GM18517 (cell line): Measurements from ENCODE around the gene TAOK2.
"Not testable (repeated sequence)": the region's sequence is repeated elsewhere in the genome, so short reads cannot be mapped to it uniquely, and the experiment has no call there.

Experiments
- ATAC-seq: cut with Tn5 transposase; IDR thresholded peaks from one replicate; pipeline ENCODE4 v1.9.1; 2021; ENCODE audit warnings: mild to moderate bottlenecking, moderate library complexity; ENCODE audit not compliant: unreplicated experiment

The TAOK2 gene

DNA sequence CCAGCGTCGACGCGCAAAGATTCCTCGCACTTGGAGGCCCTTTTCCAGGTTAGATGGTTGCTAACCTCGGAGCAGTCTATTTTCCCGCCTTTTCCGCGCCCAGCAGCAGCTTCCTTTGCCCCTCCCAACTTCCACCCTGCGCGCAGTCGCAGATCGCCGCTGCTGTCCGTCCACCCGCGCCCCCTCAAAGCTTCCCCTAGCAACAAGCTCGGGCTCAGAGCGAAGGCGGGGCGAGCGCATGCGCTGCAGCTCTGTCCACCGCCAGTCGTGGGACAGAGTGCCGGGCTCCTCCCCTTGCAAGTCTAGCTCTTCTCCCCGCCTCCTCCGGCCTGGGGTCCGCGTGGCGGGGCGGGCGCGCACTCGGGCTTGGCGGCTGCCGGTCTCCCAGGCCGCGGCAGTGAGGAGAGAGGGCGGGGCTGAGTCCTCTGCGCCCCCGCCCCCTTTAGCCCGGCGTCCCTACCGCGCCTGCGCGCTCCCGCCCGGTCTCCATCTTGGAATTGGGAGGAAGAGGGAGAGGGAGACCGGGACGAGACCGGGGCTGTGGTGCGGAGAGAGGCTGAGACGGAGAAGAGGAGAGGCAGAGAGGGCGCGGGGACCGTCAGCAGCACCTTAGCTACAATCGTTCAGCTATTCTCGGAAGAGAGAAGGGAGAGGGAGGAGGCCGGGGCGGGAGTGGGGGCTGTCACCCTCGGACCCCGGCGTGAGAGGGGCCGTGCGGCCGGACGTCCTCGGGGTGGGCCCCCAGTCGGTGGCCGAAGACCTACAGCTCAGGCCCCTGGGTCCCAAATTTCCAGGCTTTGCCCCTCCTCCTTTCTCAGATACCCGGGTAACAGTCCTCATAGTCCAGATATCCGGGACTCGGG lies at the start of gene TAOK2:
TSS of gene TAOK2 (plus strand) at position 485 of the 863 bp plus-strand sequence. CDS start 3,905 bp downstream, outside the sequence.
- ATAC-seq, result peak; percentile 89

DNA sequence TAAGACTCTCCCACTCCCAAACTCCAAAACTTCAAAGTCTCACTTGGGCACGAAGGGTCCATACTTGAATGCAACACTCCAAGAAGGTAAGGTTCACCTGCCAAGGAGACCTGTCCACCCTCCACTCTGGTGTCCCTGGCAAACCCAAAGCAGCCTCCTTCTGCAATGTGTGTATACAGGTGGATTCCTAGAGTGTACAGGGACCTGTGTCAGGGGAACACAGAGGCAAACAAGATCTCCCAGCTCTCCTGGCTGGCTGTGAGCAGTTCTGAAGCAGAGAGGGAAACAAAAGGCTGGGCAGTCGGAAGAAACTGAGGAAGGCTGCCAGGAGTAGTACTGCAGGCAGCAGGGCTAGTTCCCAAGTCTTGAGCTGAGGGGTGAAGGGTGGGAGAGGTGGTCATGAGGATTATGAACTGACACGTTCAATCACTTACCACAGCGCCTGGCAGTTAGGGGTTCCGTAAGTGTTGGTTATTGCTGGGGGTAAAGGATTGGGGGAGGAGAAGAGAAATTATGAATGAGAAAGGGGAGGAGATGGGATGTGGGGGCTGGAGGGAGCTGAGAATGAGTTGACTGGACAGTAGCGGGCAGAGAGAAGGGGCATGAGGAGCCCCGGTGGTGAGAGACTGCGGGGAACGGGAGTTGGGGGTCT lies 48.4 kb upstream of the TAOK2 start:
- no peak for ATAC-seq

DNA sequence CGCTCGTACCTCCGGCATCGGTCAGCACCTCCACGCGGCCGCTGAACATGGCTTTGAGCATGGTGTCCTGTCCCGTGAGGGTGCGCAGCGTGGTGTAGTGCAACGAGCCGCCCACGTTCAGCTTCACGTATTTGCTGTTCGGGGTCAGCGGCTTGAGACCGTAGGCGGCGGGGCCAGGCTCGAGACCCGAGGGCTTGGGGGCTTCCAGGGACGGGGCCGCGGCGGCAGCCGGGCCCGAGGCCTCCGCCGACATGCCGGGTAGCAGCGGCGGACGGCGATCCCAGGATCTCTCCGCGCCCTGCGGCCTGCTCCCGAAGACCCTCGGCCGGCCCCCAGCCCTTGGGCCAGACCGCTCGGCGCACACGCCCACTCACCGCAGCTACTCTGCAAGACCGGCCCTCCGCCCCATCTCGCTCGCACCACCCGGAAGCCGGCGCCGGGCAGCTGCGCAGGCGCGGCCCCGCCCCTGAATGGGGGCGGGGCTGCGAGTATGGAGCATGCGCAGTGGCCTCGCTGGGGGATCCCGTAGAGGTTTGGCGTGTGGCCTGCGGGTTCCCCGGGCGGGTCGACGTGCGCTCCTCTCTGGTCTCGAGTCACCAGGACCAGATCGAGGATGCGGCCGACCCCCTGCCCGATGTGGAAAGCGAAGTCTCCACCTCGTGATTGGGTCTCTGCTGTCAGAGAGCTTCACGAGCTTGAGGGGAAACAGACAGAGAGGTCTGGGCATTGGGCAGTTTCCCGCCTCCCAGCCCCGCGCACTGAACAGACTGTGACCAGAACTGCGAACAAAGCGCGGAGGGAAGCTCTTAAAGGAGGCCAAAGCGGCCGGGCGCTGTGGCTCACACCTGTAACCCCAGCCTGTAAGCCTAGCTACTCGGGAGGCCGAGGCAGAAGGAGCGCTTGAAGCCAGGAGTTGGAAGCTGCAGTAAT lies 47.6 kb upstream of the TAOK2 start, which contains the start of gene KCTD13:
TSS of gene KCTD13 (minus strand) at position 446 of the 930 bp plus-strand sequence. CDS start at position 253, 193 bp downstream.
- ATAC-seq, result peak; percentile 74

DNA sequence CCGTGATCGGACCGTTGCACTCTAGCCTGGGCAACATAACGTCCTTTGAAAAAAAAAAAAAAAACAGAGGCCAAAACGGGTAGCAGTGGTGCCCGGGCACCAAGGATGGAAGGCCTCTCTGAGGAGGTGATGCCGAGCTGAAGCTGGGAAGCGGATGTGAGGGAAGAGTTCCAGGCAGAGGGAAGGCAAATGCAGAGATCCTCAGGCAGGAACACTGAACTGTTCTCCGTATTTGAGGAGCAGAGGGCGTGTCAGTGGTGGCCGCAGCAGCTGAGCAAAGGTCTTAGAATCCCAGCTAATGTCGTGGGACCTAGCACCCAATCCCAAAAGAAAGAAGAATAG lies 47.0 kb upstream of the TAOK2 start:
- ATAC-seq, result no peak

DNA sequence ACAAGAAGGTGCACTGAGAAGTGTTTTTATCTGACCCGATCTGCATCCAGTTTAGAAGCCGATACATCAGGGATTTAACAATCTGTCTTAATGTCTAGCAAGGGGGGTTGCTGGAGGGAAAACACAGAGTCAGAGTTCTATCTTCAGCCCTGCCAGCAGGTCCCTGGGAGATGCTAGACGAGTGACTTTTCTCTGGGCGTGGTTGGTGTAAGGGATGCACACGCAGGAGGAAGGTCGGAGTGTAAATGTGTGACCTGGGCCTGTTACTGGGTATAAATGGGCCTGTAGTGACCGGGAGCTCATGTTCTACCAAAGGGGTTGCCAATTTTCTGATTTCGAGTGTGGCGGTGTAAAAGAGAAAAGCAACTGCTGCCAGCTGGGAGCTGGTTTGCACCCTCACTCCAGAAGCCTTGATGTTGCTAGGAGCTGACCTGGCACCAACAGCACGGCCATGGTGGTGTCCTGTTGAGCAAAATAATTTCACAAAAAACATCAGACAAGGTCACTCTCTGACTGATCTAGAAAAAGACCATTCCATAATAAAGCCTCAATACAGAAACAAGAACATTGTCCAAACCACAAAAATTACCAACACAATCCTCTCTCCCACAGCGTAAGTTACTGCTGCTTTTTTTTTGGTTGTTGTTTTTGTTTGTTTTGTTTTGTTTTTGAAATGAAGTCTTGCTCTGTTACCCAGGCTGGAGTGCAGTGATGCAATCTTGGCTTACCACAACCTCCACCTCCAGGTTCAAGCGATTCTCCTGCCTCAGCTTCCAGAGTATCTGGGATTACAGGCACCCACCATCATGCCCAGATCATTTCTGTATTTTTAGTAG lies 46.4 kb upstream of the TAOK2 start:
- ATAC-seq, result no peak

DNA sequence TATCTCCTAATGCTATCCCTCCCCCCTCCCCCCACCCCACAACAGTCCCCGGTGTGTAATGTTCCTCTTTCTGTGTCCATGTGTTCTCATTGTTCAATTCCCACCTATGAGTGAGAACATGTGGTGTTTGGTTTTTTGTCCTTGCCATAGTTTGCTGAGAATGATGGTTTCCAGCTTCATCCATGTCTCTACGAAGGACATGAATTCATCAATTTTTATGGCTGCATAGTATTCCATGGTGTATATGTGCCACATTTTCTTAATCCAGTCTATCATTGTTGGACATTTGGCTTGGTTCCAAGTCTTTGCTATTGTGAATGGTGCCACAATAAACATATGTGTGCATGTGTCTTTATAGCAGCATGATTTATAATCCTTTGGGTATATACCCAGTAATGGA lies 41.9 kb upstream of the TAOK2 start:
- ATAC-seq, result not testable (repeated sequence)

DNA sequence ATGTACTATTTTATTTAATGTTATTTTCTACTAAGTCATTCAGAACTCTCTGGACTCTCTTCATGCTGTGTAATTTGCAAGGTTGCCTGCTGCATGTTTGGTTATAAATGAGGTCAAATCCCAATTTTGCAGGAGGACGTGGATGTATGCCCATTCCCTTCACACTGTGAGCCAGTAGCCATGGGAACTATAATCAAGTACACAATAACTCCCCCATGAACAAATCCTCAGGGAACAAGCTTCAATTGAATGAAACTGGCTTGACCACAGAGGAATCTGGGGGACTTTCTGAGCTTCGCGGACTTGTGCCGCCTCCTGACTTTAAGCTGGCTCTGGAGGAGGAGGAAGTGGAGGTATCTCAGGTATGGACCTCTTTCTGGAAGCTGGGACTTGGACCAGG lies 33.0 kb upstream of the TAOK2 start:
- ATAC-seq, result no peak

DNA sequence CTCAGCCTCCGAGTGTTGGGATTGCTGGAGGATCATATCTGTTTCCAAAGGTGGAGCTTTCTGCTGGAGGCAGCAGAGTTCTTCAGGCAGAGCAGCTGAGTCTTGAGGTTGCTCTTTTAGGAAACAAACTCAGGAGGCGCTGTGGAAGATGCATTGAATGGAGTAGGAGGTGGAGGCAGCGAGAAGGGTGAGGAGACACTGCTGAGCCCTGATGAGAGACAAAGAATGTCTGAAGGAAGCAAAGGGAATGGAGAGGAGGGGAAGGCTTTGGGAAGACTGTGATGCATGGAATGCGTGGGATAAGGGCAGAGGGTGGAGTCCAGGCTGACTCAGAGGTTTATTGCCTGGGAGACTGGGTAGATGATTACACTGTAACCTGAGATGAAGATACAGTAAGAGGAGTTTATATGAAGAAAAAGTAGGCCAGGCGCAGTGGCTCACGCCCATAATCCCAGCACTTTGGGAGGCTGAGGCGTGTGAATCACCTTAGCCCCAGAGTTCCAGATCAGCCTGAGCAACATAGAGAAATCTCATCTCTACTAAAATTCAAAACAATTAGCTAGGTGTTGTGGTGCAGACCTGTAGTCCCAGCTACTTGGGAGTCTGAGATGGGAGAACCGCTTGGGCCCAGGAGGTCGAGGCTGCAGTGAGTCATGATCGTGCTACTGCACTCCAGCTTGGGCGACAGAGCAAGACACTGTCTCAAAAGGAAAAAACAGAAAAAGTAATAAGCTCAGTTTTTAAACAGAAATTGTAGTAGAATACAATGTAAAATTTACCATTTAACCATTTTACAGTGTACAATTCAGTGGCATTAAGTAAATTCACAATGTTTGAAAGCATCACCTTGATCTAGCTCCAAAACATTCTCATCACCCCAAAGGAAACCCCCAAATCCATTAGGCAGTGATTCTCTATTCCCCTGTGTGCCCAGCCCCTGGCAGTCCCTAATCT lies 29.5 kb upstream of the TAOK2 start:
- no peak for ATAC-seq

DNA sequence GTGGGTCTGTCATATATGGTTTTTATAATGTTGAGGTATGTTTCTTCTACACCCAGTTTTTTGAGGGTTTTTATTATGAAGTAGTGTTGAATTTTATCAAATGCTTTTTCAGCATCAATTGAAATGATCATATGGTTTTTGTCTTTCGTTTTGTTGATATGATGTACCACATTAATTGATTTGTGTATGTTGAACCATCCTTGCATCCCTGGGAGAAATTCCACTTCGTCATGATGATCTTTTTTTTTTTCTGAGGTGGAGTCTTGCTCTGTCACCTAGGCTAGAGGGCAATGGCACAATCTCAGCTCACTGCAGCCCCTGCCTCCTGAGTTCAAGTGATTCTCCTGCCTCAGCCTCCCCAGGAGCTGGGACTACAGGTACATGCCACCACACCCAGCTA lies 25.8 kb upstream of the TAOK2 start:
- no peak for ATAC-seq

DNA sequence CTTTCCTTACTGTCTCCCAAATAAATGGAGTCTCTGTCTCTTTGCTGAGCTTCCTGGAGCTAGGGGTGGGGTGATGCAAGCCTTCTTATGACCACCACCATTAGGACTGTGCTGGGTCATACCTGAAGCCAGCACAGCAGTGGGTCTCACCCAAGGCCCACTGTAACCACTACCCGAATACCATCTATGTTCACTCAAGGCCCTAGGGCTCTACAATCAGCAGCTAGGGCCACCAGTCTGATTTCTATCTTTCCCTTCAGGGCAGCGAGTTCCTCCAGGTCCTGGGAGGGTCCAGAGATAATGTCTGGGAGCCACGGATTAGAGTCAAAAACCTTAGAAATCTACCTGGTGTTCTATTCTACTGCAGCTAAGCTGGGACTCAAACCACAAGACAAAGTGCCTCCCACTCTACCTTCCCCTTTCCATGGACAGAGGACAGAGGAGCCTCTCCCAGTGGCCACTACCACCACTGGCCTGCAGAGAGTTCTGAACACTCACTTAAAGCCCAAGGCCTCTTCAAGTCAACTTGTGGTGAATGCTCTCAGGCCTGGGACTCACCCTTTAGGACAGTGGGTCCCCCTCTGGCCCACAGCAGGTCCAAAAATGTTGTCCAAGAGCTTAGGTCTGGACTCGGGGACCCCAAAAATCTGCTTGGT lies 22.7 kb upstream of the TAOK2 start:
- ATAC-seq, result no peak

DNA sequence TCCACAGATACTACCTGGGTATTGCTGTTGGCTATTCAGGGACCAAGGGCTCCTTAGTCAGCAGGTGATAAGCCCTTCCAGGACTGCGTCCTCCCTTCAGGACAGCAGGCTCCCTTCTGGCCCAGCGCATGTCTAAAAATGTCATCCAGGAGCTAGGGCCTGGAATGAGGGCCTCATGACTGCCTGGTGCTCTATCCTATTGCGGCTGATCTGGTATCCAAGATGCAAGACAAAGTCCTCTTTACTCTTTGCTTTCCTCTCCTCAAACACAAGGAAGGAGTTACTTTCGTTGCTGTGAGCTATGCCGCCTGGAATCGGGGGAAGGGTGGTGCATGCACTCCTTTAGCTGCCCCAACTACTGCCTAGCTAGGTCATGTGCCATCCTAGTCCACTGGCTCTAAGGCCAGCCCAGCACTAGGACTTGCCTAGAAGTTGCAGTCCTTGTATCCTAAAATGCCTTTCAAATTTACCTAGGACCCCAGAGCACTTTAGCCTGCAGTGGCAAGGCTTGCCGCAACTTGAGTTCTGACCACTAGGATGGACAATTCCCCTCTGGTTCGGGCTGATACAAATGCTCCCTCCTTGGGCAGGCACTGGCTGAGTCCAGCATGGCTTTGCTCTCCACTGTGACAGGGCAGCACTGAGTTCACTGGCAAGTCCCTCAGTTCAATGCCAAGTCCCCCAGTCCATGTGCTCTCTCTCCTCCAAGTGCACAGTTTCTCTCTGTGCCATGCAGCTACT lies 21.9 kb upstream of the TAOK2 start:
- no peak for ATAC-seq

DNA sequence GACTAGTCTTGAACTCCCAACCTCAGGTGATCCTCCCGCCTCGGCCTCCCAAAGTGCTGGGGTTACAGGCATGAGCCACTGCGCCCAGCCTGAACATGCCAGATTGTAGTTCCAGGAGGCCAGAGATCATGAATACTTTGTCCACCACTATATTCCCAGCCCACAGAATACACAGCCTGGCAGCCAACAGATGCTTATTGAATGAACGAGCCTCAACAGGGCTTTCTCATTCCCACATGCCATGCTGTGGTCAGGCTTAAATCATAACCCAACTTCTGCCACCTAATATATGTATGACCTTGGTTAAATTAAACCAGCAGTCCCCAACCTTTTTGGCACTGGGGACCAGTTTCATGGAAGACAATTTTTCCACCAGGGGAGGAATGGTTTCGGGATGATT lies 14.9 kb upstream of the TAOK2 start:
- ATAC-seq, result no peak

DNA sequence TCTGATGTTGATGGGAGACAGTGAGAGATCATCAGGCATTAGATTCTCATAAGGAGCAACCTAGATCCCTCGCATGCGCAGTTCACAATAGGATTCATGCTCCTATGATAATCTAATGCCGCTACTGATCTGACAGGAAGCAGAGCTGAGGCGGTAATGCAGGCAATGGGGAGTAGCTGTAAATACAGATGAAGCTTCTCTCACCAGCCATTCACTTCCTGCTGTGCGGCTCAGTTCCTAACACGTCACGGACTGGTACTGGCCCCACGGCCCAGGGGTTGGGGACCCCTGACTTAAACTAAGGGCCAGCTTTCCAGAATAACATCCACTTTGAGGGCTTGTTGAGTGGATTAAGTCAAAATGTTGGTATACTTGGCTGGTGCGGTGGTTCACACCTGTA lies 14.4 kb upstream of the TAOK2 start:
- ATAC-seq, result no peak

DNA sequence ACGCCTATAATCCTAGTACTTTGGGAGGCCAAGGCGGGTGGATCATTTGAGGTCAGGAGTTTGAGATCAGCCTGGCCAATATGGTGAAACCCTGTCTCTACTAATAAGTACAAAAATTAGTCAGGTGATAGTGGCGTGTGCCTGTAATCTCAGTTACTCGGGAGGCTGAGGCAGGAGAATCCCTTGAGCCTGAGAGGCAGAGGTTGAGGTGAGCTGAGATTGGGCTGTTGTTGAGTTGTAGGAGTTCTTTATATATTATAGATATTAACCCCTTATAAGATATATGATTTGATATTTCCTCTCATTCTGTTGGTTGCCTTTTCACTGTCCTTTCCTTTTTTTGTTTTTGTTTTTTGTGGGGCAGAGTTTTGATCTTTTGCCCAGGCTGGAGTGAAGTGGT lies 13.8 kb upstream of the TAOK2 start:
- not testable (repeated sequence) for ATAC-seq

DNA sequence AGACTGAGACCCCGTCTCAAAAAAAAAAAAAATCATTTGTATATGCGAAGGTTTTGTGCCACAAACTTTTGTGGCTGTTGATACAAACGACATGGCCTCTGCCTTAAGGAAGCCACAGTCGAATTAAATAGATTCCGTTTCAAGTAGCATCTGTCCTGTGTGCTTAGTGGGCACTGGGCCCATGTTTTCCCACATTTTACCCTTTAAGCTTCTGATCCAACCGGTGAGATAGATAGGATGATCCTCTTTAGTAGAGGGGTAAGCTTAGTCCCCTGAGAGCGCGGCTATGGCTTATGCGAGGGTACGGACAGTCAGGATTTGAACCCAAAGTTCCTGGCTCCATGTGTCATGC lies 12.6 kb upstream of the TAOK2 start:
- no peak for ATAC-seq

DNA sequence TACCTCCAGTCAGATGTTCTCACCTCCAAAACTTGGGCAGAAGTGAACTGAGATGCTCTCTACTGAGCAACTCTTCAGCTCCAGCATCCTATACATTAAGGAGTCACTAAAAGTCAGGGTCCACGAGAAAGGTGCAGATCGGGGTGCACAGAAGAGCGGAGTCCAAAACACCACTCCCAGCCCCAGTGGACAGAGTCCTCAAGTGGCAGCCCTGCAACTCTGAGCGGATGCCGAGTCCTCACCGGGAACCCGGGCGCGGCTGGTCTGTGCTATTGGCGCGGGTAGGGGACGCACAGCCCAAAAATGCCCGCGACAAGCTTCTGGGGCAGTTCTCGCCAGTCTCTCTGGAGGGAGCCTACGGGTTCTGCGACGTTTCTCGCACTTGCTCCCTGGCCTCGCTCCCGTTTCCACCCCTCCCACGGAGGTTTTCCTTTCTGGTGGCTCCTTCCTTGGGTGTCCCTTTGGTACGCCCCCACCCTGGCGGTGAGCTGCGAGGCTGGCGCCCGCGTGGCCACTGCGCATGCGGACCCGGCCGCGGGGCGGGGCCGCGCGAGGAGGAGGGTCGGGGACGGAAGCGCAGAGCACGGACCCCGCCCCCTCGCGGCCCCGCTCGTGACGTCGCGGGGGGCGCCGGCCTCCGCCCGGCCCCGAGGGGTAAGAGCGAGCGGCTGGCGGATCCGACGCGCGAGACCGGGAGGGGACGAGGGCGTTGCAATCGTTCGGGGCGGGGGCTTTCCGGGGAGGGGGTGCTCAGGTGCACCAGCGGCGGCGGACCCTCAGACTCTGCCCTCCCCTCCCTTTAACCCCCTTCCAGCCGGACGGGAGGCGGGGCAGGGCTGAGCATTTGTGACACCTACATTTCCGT lies 12.0 kb upstream of the TAOK2 start, which contains the start of gene TMEM219:
TSS of gene TMEM219 (plus strand) at position 601 of the 865 bp plus-strand sequence. CDS start 1,065 bp downstream, outside the sequence.
- ATAC-seq, result peak; percentile 80
